ENCODE results near the gene SCEL.

GRCh38 chr13:77595166-77595810 is 59.8 kb downstream of the SCEL start:
- TF ChIP-seq CTCF (IDR thresholded peaks at IDR 0.05), result no peak
- no peak for TF ChIP-seq POLR2A (IDR thresholded peaks at IDR 0.05)

Data from Peyer's patch (tissue), 4 donors.